ENCODE results near the gene STX8.

GRCh38 chr17:9622961-9623360 lies 47.3 kb upstream of the STX8 start:
- TF ChIP-seq, protein P1, sequence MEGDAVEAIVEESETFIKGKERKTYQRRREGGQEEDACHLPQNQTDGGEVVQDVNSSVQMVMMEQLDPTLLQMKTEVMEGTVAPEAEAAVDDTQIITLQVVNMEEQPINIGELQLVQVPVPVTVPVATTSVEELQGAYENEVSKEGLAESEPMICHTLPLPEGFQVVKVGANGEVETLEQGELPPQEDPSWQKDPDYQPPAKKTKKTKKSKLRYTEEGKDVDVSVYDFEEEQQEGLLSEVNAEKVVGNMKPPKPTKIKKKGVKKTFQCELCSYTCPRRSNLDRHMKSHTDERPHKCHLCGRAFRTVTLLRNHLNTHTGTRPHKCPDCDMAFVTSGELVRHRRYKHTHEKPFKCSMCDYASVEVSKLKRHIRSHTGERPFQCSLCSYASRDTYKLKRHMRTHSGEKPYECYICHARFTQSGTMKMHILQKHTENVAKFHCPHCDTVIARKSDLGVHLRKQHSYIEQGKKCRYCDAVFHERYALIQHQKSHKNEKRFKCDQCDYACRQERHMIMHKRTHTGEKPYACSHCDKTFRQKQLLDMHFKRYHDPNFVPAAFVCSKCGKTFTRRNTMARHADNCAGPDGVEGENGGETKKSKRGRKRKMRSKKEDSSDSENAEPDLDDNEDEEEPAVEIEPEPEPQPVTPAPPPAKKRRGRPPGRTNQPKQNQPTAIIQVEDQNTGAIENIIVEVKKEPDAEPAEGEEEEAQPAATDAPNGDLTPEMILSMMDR (IDR thresholded peaks at IDR 0.05; ENCODE audit: low read depth, low read length): no peak
- TF ChIP-seq EZH2phosphoT487 (IDR thresholded peaks at IDR 0.05; ENCODE audit: low read depth): no peak
